HG03175 (cell line): ENCODE data around the gene AKAP5.

Experiments used
- ATAC-seq: cut with Tn5 transposase; IDR thresholded peaks from one replicate; pipeline ENCODE4 v1.9.1; 2021; ENCODE audit warnings: mild to moderate bottlenecking, moderate library complexity; ENCODE audit not compliant: unreplicated experiment

Gene AKAP5

DNA sequence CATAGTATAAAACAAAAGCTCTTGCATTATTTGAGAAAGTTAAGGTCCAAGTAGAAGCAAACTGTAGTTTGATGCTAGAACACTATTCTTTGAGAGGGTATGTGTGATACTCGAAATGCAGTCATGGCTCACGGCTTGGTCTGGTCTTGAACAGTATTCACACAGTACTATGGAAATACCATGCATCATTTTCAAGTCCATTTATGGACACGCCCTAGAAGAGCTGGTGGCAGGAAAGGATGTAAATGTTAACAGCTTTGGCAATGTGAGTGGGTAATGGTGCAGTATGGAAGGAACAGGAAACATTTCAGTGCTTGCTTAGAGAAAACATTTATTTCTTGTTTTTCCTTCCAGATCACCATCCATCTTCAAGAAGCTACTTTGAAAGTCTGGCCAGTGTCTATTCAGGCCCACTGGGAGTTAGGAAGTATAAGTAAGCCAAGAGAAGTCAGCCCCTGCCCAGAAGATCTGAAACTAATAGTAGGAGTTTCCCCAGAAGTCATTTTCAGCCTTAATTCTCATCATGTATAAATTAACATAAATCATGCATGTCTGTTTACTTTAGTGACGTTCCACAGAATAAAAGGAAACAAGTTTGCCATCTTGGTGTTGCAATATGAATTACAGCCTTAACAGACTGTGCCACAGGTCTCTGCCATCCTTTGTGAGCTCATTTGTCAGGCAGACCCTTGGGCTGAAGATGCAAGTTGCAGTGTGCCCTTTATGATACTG is 5.7 kb upstream of the AKAP5 start:
- ATAC-seq, result no peak

DNA sequence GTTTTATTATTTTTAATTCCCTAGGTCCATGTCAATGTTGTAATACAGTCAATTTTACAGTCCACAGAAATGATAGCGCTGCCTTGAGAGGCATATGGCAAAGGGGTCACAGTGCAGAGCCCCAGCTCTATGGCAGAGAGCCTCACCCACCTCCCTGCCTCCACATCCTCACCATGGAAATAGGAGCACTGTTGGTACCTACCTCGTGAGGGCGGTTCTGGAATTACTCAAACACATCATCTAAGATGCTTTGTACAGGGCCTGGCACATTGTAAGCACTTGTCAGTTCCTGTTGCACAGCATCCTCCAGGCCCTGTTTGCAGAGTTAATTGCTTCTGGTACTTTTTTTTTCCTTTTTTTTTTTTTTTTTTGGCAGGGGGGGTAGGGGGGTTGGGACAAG is 4.1 kb upstream of the AKAP5 start:
- no peak for ATAC-seq

DNA sequence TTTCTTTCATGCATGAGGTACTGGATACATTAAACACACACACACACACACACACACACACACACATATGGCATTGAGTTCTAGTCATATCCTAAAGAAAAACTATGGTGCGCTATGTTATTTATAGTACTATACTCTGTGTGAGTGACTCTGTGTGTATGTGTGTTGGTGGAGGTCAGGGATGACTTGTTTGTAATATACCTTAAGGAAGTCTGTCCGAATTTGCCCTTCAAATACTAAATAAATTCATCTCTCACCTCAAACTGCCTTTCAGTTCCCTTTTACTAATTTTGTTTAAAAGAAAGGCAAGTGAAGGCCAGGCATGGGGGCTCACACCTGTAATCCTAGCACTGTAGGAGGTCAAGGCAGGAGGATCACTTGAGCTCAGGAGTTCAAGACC is 2.1 kb upstream of the AKAP5 start:
- ATAC-seq, result no peak

DNA sequence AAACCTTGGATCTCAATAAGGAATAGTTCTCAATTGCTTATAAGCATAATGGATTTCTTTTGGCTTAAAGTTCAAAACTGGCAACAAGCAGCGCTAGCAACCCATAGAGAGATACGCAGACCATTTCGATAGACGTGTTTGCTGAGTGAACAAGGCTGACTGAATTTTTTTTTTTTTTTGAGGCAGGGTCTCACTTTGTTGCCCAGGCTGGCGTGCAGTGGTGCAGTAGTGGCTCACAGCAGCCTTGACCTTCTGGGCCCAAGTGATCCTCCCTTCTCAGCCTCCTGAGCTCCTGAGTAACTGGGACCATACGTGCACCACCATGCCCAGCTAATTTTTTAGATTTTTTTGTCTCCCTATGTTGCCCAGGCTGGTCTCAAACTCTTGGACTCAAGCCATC is 1.4 kb upstream of the AKAP5 start:
- ATAC-seq, result no peak

DNA sequence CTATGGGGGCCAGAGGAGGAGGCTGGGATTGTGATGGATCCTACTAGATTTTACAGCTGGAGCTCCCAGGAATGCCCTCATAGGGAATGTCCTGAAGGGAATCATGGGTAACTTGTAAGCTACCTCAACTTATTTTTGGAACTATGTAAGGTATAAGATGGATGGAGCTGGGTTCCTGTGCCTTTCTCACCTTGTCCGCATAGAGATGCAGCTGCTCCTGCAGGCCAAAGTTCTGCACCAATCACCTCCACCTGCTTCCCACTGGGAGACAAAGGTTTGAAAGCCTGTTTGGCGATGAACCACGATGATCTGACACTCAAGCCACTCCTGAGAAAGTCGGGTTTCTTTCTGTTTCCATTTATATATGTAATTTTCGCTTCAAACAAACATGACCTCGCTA is 648 bp upstream of the AKAP5 start:
- peak; percentile 9 for ATAC-seq

DNA sequence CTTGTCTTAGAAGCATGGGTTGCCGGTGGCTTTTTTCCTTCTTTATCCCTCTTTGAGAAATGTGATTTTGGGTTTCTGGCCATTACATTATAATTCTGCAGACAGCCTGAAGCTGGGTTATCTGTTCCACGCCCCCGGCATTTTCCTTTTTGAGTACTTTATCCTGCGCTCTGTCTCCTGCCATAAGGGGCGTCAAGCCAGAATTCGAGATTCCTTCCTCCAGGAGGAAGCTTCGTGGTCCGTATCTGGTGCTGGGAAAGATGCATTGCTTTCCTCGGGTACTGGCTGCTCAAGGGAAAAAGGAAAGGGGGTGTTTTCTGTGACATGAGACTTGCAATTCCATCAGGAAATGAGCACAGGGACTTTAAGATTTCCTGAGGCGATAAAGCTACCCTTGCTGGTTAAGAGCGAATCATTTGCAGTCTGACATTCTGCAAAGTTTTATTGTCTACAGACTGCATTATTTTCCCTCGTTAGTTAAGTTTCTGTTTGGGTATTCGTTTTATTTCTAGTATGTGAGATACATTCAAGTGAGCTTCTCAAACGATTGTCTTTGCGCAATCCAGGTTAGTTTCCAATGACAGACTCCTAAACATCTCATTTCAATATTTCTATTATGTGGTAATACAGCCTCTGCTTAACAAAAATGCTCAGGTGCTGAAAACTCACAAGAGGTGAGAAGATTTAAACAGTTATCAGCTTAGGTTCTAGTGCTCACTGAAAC is 694 bp downstream of the AKAP5 start:
- ATAC-seq, result no peak

DNA sequence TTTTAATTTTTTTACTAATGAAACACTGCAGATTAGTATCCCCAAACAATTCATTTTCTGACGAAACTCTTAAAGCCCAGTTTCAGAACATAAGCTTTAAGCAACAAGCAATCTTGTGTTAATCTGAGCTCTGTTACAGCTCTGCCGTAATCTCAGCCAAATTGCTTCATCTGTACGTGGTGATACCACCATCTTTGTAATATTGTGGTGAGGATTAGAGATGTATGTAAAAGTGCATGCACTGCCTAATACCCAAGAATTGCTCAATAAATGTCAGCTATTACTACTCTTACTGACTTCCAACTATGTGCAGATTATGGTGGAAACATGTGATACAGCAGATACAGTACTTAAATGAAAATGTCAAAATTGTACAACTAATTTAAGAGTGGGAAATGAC is 1.8 kb downstream of the AKAP5 start:
- no peak for ATAC-seq

DNA sequence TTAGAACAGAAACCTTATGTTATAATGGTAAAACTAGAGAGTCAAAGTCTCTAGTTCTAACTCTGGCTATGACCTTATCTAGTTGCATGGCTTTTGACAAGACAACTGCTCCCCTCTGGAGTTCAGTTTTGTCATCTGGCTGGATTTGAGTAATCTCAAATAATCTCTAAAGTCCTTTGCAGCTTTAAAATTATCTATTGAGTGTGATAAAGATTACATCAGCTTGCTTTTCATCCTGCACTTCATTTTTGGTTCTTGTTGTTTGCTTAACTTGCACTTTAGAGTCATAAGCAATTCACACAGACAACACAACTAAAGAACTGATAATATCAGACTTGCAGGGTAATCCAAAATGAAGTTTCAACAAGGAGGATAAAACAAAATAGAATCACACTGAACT is 2.3 kb downstream of the AKAP5 start:
- no peak for ATAC-seq

DNA sequence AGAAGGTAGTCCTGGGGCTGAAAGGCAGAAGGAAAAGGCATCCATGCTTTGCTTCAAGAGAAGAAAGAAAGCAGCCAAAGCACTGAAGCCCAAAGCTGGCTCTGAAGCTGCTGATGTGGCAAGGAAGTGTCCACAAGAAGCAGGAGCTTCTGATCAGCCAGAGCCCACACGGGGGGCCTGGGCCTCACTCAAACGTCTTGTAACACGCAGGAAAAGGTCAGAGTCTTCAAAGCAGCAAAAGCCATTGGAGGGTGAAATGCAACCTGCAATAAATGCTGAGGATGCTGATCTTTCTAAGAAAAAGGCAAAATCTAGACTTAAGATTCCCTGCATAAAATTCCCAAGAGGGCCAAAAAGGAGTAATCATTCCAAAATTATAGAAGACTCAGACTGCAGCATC is 3.2 kb downstream of the AKAP5 start:
- no peak for ATAC-seq

DNA sequence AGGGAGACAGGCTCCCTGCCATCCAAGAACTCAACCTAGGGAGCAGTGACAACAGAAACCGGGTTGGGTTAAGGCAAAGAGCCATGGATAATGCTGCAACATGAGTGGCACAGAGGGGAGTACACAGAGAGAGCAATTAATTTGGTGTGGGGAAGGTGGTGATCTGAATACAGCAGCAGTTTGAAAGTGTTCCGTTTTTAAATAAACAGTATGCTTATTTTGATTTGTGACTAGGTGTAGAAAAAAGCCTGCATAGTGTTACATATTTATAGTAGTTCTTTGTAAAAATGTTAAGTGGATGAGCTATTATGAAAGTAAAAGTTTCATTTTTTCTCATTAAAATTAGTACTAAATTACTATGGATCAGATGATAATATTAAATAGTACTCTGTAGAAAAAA is 8.7 kb downstream of the AKAP5 start:
- no peak for ATAC-seq

DNA sequence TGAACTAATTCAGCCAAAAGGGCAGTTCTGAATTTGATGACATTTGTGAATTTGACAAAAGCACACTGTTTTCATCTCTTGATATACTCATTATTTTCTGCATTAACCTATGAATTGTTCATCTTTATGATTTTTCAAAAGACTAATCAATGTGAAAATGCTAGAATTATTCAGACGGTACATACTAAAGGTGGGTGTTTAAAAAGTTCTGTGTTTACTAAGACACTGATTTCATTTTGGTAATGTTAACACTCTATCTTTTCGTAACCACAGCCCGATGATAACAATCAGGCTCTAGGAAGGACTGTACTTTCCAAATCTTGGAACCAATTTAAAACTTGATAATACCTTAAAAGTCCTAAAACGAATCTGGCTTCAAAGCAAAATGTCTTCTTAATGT is 9.4 kb downstream of the AKAP5 start:
- no peak for ATAC-seq

DNA sequence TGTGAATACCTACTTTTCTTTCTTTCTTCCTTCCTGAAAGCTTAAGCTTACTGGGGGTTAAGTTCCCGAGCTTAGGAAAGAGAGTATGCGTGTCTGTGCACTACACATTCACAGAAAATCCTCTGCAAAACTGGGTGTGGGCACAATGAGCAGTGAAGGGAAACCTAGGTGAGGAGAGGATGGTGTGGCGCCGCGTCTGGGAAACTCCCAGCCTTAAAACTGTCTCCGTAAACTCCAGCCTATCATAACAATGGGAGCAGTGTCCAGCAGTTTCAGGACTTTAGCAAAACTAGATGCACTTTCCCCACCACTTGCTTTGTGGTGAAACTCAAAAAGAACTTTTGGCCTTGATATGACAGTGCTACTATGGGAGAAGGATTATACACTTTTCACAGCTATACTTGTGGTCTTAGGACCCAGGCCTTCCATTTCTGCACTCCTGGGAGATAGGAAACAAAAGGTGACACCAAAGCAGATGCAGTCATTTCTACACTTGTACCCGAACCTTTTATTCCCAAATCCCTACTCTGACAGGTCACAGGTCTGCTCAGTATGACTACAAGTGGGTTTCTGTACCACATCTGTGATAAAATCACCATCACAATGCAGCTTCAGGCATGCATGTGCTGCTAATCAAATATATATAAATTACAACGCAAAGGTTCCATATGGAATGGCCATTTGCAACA is 10.4 kb downstream of the AKAP5 start:
- ATAC-seq, result no peak

DNA sequence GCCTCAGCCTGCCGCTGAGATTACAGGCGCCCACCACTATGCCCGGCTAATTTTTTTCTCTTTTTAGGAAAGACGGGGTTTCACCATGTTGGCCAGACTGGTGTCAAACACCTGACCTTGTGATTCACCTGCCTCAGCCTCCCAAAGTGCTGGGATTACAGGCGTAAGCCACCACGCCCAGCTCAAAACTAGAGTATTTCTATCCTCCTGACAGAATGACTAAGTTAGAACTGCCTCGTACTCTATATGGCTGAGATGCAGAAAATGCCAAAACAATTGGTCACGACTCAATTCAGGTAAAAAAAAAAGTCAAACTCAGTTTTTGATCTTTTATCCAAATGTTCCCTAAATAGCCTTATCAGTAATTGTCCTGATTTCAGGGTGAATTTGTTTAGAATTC is 11.1 kb downstream of the AKAP5 start:
- no peak for ATAC-seq

DNA sequence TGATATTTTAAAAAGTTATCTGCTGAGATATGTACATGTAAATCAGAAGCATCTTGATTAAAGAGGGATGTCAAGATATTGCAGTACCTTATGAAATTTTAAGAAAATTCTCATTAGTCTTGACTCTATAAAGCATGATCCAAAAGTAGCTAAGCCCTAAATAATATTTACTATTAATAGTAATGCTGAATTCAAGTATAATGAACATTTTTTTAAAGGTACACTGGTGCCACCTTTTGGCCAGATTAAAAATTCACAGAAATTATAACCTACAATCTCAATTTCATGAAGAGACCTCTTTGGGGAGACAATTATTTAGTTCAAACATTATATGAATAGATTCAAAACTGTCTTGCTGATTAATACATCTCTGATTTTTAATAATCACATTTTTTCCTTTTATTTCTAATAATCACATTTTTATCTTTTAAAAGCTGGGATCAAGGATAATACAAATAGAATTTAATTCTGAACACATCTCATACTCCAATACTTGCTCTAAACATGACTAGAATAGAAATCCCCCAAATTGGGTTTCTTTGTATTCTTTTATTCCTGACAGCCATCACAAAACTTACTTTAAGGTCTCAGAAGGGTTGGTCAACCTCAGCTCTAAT is 13.4 kb downstream of the AKAP5 start:
- no peak for ATAC-seq

DNA sequence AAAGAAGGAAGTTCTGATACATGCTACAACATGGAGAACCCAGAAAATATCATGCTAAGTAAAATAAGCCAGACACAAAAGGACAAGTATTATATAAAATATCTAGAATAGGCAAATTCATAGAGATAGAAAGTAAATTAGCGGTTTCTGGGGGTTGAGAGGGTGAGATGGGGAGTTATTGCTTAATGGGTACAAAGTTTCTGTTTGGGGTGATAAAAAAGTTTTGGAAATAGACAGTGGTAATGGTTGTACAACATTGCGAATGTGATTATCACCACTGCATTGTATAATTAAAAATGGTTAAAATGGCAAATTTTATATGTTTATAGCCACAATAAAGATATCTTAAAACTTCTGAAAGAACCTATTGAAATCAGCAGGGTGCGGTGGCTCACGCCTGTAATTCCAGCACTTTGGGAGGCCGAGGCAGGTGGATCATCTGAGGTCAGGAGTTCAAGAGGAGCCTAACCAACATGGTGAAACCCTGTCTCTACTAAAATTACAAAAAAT is 23.3 kb downstream of the AKAP5 start:
- ATAC-seq, result no peak

DNA sequence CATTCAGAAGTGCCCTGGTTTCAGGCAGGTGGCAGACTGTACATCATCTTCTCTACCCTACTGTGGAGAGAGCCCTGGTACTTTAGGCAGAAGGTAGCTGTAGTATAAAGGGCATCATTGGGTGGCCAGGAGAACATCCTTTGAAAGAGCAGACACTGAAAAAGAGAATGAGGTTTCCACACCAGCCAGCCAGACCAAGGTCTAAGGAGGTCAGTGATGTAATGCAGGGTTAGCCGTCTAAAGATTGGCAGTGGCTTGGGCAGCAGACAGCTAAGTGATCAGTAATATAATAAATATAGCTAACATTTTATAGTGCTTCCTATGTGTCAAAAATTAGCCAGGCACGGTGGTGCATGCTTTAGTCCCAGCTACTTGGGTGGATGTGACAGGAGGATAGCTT is 26.3 kb downstream of the AKAP5 start:
- no peak for ATAC-seq

DNA sequence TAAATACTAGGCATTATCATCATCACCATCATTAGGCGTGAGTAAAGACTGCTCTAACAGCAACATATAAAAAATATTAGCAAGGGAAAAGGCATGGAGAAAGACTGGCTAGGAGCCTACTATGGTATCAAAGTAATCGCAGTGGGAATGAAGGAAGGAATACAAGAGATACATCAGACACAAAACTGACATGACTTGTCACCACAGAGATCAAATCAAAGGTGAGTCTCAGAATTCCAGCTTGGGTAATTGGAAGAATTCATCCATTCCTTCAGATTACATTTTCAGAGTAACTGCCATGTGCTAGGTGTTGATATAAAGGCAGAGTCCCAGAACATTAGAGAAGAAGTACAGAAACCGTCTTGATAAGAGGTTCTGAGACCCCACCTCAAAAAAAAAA is 28.2 kb downstream of the AKAP5 start:
- no peak for ATAC-seq

DNA sequence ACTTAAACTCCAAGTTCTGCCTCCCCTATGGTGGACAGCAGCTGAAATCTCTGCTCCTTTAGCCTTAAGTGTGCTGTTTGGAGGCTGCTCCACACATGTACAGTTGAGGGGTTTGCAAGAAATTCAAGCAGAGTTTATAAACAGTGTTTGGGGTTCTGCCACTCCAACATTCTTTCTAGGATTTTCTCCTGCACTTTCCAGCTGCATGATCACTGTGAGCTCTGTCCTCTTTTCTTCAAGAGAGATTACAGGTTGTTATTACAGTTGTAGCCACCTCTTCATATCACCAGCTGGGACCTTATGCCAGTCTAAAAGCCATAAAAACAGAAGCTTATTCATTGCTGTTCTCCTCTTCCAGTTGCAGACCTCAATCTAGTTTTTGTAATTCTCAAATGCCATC is 30.0 kb downstream of the AKAP5 start:
- no peak for ATAC-seq

DNA sequence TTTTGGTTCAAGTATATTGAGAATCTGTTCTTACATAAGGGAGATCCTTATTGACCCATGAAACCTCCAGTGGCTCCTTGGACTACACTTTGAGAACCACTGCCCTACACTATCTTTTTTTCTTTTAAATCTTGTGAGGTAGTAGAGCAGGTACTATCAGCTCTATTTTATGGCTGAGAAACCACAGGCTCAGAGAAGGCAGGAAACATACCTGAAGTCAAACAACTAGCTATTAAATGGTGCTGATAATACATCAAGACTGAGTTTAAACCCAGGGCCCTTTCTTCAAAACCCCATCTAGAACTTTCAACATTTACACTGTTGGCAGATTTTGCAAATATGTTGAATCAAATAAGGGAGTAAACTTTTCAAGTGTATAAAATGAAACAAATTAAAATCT is 31.5 kb downstream of the AKAP5 start:
- ATAC-seq, result no peak

DNA sequence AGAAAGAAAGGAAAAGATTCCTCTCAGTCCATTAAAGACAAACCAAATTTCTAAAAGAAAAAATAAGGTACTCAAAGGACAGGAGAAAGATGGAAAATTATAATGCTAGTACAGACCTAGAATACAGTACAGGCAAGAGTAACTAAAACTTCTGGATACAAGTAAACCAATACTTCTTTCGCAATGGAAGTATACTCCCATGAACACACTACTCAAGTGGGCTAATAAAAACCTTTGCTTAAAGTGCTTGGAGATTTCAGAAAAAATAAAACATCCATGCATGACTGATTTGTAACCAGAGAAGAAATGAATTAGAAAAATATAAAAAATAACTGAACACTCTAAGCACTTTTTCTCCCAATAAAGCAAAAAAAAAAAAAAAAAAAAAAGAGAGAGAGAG is 34.8 kb downstream of the AKAP5 start:
- no peak for ATAC-seq

DNA sequence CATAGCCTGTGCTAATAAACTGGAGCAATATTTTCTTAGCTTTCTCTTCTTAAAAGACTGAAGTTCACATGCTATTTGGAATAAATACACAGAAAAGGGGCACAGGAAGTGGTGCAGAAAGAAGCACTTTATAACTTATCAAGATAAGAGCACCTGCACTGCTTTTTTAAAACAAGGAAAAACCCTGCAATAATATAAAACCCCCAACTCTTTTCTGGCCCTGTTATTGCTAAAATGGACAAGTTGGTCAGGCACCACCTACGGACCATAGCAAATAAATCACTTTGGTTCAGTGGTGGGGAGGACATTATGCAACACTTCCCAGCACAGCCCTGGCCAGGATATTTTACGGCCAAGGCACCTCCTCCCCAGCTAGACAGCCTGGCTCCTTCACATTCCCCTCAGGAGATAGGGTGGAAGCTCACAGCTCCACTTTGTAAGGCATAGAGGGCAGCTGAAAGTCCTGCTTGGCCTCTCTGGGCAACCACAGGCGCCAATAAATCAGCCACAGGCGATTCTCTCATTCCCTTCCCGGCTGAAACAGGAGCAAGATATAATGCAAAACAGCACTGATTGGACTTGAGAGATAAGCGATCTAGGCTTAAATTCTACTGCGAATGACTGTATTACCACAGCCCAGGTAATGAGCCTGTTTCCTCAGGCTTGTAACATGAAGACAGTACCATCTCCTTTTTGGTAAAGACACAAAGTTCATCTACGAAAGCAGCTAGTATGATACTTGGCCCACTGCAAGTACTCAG is 36.3 kb downstream of the AKAP5 start:
- no peak for ATAC-seq
